IPS-NIHi7 (cell line): ENCODE measurements around the gene CCL3.
"Not testable (repeated sequence)": the region's sequence is repeated elsewhere in the genome, so short reads cannot be mapped to it uniquely, and the experiment has no call there.

Experiments used
- DNase-seq: peaks from one replicate; pipeline ENCODE4 v3.0.0; 2012; ENCODE audit warnings: mixed read lengths; ENCODE audit errors: extremely low spot score

The CCL3 gene

DNA sequence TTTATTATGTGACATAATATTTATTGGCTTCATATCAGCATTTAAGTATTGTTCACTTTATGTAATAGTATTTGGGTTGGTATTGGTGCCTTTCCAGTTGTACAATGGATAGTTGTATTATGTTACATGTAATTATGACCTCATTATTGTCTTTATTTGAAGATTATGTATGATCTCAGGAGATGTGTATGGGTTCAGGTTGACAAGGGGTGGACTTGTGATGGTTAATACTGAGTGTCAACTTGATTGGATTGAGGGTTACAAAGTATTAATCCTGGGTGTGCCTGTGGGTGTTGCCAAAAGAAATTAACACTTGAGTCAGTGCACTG lies 25.7 kb upstream of the CCL3 start:
- not testable (repeated sequence) for DNase-seq

DNA sequence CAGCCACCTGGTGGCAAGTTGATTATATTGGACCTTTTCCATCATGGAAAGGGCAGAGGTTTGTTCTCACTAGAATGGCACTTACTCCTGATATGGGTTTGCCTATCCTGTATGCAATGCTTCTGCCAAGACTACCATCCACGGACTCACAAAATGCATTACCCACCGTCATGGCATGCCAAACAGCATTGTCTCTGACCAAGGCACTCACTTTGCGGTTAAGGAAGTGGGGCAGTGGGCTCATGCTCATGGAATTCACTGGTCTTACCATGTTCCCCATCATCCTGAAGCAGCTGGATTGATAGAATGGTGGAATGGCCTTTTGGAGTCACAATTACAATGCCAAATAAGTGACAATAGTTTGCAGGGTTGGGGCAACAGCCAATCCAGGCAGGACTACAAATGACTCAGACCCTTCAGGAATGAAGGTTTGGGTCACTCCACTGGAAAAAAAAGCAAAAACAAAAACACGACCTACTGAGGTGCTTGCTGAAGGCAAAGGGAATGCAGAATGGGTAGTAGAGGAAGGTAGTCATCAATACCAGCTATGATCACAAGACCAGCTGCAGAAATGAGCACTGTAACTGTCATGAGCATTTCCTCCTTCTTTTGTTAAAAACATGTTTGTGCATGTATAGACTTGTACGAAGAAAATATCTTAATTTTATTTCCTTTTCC lies 25.2 kb upstream of the CCL3 start:
- DNase-seq, result not testable (repeated sequence)

DNA sequence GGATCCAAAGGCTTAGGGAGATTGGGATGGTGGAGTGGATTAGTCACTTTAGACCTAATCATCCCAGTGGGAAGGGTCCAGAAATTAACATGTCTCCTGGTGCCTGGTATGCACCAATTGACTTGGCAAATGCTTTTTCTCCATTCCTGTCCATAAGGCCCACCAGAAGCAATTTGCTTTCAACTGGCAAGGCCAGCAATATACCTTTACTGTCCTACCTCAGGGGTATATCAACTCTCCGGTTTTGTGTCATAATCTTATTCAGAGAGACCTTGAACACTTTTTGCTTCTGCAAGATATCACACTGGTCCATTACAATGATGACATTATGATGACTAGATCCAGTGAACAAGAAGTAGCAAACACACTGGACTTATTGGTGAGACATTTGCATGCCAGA lies 23.2 kb upstream of the CCL3 start:
- not testable (repeated sequence) for DNase-seq

DNA sequence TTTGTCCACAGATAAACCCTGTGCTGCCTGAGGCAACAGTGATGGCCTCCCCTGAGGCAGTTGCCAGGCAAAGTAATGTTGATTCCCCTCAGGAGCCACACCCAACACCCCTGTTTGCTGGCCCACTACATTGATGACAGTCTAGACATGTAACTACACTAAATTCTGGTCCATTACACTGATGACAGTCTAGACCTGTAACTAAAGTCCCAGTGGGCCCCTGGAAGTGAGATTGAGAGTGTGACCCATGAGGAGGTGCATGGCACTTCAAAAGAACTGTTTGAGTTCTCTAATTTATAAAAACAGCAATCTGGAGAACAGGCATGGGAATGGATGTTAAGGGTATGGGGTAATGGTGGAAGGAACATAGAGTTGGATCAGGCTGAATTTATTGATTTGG lies 22.6 kb upstream of the CCL3 start:
- DNase-seq, result no peak

DNA sequence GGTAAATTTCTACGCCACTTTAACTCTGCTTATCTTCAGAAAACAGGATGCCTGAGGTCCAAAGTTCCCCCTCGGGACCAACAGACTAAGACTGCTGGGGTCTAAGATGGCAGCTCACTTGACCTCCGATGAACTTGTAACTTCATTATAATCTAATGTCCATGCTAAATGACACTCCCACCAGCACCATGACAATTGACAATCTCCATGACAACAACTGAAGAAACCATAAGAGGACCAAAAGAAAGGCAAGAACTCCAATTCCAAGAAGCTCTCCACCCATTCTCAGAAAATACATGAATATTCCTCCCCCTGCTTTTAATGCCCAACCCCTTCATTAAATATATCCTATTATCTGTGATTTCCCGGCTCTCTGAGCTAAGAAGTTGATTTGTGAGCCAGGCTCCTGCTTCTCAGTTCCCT lies 21.1 kb upstream of the CCL3 start:
- no peak for DNase-seq

DNA sequence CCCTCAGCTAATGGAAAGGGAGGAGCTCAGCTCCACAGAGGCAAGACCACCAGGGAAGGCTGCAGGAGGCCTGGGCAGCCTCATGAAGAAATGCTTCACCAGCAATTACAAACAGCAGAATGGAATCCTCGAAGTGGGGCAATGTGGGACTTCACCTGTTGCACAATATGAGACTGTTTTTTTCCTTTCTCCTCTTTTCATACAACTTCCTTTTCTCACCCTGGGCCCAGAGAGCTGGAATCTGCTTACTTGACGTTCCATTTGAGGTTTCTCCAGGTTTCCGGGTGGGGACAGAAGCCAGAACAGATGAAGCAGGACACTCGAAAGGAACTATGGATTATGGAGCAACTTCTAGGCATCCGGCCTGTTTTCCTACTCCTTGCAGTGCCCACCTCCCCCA lies 18.3 kb upstream of the CCL3 start:
- DNase-seq, result not testable (repeated sequence)

DNA sequence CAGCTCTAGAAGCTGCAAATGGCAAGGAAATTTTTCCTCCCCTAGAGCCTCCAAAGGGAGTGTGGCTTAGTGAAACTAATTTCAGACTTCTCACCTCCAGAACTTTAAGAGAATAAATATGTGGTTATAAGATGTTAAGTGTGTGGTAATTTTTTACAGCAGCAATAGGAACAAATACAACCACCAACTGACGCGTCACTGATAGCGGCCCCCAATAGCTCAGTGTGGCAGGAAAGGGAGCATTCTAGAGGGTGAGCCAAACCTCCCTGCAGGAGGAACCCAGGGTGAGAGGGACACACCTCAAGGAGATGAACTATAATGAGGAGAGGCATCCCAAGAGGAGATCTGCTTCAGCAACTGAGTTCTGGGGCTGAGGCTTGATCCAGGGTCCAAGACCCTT lies 17.7 kb upstream of the CCL3 start:
- no peak for DNase-seq

DNA sequence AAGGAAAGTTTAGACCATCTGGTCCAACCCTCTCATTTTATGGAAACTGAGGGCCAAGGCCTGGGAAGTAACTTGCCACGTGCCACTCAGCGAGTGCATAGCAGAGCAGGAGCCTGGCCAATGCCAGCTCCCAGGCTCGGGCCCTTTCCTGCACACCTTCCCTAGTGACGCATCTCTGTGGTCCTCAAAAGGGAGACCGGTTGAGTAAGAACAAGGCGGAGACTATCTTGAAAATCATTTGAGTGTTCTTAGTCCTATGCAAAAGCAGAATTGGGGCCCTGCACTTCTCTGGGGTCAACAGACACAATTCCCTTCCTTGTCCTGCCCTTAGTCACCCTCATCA lies 16.5 kb upstream of the CCL3 start:
- no peak for DNase-seq

DNA sequence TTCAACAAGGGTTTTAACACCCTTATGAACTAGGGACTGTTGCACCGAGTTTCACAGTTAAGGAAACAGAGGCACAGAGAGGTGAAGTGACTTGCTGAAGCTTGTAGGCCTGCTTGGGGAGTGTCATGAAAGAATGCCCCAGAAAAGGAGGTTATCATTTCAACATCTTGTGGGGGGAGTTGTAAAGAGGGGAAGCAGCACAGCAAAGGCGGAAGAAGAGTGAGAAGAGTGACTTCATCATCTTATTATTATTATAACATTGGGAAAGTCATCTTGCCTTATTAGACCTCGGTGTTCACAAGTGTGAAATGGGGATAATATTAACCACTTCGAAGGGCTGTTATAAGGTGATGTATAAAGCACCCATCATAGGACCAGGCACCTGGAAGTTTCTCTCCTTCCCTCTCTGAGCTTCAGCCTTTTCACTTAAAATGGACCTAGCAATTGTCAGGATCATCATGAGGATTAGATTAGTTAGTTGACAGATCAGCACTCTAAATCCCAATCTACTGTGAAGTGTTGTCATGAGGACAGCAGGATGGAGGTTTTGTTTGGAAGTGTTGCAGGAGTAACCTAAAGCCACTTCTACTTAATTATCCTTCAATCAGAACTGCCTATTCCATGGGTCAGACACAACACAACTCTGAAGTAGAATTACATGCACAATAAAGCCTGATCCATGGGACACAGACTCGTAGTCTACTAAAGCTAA lies 16.0 kb upstream of the CCL3 start:
- no peak for DNase-seq

DNA sequence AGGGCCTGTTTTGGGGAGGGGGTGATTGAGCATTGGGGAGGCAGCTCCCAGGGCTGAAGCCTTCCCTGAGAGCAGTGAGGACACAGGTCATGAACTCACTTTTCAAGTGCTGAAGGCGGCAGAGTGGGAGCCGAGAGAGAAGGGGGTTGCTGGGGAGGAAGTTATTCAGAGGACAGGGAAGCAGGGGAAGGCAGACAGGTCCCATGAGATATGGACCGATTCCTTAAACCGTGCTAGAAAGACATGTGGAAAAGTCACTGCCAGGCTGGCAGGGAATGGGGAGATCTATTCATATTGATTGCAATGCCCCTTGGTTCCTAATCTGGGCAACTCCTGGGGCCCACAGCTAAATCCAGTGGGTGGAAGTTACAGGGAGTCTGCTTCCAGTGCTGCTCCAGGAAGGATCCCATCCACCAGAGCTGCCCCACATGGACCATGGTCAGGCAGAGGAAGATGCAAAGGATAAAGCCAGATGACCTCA lies 14.8 kb upstream of the CCL3 start:
- no peak for DNase-seq

DNA sequence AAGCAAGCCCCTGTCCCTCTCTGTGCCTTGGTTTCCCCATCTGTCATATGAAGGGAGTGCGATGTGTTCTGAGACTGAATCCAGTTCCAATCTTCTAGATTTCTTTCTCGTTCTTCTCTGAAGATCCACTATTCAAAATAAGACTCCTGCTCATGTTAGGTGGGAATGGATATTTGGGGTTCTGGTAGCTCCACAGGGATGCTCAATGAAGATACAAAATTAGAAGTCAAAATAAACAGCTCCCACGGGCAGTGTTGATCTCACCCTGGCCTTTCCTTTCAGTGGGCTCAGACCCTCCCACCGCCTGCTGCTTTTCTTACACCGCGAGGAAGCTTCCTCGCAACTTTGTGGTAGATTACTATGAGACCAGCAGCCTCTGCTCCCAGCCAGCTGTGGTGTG lies 14.3 kb upstream of the CCL3 start:
- DNase-seq, result not testable (repeated sequence)

DNA sequence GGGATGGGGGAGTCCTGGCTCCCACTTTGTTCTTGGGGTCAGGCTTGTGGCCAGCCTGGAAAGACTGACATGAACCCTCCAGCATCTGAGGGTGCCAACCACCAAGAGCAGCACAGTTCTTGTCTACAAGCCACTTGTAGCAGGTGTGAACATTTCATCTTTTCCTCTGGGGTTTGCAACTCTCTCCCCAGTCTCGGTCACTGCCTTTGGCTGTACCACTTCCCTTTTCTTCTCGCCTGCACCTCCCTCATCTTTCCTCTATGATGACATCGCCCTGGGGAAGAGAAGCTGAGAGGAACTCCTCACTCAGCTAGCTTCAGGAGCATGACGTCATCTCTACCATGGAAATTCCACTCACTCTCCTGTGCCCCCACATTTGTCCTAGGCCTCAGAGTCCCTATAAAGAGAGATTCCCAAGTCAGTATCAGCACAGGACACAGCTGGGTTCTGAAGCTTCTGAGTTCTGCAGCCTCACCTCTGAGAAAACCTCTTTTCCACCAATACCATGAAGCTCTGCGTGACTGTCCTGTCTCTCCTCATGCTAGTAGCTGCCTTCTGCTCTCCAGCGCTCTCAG lies 13.5 kb upstream of the CCL3 start, which contains the start of gene CCL4:
TSS of gene CCL4 (plus strand) at position 427 of the 575 bp plus-strand sequence. CDS start at position 506, 79 bp downstream.
- DNase-seq, result not testable (repeated sequence)

DNA sequence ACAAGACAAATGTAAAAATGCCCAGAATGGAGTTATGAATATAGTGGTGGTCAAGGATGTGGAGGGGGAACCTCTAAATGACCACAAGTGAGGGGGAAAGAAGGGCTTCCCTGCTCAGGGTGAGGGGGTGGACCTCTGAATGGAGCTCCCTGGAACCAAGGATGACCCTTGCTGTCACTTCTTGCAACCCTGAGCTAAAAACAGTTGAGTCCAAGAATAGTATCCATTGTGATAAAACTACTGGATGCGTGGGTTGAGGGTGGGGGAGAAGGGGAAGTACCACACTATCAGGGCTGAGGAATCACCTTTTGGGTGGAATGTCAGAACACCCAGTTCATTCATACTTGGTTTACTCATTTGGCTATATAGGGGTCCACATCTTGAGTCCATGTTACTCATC lies 9.1 kb upstream of the CCL3 start:
- DNase-seq, result not testable (repeated sequence)

DNA sequence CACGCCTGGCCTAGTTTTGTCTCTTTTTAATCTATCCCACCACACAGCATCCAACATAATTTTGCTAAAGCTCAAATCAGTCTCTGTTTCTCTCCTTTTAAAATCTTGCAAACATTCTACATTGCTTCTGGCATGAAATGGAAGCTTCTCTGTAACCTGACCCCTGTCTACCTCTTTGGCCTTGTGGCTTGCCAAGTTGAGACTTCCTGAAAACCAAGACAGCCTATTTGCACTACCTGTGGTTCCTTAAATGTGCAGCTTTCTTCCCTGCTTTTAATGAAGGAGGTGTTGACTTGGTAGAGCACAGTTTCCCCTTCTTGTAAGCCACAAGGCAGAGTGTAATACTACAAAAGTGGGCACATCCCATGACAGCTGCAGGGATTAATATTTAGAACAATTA lies 6.0 kb upstream of the CCL3 start:
- DNase-seq, result no peak

DNA sequence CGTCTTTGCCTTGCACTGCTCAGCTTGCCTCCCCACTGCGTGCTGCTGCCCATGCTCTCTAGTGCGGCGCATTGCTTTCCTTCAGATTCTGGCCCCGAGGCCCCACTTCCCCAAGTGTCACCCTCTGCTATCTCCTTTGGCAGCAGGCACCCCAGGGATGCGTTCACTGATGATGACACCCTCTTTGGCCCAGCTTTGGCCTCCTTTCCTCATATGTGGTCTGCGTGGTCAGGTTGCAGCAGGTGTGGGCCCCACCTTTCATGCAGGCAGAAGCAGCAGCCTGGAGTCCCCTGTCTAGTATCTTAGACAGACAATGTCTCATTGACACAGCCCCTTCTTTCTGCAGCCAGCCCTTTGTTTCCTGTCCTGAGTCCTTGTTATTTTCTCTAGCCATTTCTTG lies 4.8 kb upstream of the CCL3 start:
- DNase-seq, result no peak

DNA sequence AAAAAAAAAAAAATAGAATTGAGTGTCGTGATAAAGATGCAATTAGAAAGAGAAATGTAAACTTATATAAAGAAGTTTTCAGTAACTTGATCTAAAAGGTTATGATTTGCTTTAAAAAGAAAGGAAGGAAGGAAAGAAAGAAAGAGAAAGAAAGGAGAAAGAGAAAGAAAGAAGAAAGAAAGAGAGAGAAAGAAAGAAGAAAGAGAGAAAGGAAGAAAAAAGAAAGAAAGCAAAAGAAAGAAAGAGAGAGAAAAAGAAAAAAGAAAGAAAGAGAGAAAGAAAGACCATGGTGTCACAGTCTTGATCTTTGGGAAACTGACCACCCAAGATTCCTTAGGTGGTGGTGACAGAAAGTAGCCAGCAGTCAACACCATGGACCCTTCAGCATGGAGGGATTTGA lies 4.3 kb upstream of the CCL3 start:
- DNase-seq, result no peak

DNA sequence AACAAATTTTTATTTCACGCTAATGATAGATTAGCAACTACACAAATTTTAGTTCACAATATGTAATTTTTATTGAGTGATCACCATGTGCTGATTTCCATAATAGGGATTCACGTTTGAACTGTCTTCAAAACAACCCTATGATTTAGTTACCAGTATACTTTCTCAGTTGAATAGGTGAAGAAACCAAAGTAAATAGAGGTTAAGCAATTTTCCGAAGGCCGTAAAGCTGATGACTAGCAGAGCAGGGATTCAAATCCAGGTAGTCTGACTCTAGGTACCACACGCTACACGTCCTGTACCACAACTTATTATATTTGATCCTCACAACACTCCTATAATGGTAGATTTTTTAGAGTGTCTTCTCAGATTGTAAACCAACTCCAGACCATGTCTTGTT lies 2.8 kb upstream of the CCL3 start:
- not testable (repeated sequence) for DNase-seq

DNA sequence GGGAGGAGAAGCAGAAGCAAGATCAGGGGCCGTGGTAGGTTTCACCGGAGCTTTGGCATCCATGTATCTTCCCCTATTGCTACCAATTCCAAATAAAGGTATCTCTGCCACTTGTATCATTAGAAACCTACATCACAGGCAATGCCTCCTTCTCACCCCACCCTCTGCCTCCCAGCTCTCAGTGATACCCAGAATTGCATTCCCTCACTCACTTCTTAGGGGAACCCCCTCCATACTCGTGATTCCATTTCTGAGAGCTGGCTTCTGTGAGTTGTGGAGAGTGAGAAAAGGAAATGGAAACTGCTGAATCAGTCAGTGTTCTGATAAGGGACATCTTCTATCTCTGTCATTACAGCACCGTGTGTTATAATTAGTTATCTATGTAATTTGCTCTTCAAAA lies 2.3 kb upstream of the CCL3 start:
- DNase-seq, result no peak

DNA sequence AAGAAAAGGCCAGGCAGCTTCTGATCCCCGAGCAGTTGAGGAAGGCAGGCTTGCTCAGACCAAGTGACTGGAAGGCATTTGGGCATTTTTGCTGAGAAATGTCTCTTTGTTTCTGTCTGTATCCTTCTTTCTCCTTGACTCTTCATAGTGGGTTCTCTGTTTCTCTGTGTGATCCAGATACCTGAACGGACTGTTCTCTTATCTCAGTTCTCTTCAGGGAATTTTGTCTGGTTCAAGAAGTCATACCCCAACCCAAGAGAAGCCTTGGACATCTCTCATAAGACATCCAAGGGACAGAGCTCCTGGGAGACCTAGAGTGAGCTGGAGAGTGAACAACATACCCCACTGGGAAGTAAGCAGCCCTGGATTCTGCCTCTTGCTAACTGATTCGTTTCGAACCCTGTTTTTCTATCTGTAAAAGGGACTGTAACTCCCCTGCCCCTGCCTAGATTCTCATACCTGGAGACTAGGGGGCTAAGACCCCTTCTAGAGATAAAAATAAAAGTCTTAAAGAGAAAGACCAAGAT lies 541 bp downstream of the CCL3 start:
- DNase-seq, result no peak

DNA sequence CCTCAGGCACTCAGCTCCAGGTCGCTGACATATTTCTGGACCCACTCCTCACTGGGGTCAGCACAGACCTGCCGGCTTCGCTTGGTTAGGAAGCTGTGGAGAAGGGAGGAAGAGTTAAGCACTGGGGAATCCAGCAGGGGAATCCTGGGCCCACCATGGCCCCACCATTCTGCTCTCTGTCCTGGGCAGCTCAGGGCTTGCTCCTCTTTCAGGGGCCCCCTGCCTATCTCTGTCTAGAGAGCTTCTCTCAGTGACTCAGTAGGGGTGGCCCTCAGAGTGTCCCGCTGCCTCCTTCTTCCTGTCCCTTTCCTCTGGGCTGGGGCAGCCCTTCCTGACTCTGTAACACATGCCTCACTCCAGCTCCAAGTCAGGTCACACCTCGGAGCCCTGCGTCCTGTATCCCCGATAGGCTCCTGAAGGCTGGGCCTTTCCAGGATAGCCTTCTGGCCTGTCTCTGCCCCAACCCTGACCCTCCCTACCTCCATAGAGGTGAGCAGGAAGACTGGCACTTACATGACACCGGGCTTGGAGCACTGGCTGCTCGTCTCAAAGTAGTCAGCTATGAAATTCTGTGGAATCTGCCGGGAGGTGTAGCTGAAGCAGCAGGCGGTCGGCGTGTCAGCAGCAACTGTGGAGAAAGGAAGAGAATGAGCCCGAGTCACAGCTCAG lies 1.1 kb downstream of the CCL3 start:
- DNase-seq, result no peak

DNA sequence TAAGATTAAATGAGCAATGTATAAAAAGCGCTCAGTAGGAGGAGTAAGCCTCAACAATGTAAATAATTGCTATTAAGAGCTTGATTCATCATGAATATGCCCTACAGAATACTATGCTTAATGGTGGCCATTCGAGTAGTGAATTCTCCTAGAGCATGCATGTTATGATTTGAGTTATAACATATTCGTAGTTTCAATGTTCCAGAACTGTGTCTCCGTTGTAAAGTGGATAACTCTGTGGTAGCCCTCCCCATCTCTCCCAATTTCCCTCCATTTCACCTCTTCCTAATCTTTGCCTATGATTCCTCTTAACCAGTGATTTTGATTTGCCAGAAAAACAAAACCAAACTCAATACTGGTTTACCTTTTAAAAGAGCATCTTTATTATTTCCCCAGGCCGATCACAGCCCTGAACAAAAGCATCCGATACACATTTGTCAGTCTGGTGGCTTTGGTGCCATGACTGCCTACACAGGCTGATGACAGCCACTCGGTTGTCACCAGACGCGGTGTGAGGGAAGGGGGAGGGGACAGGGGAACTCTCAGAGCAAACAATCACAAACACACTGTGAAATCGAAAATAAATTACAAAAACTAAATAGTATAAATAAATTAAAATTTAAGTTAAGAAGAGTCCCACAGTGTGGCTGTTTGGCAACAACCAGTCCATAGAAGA lies 1.9 kb downstream of the CCL3 start:
- not testable (repeated sequence) for DNase-seq

DNA sequence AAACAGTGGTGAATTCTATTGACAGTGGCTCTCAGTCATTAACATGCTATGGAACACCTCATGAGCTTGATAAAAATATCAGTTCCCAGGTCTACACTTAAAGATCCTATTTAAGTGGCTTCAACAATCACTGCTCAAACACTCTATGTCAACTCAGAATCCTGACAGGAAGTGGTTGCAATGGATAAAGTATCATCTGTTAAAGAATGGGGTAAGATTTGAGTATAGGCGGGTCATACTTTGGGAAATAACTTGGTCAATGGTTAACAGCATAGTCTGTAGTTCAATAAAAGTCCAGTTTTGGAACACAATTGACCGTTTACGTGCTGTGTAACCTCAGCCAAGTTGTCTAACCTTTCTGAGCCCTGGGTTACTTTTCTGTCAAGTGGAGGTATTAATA lies 2.5 kb downstream of the CCL3 start:
- not testable (repeated sequence) for DNase-seq
